CD14-positive monocyte (primary cell): ENCODE results near the gene SNAI3. TPM values are rescaled to one million over a fixed set of nuclear protein-coding genes. Genes with fewer than 3 reads are reported as not detected.
A peak's percentile ranks its signal among the peaks of the same experiment; 100 is the strongest.

Experiments
- DNase-seq, 3 donors: peaks; one replicate each; pipeline ENCODE4 v3.0.0-alpha.2; 2011 to 2022
- H2AFZ ChIP-seq: 2 replicates; pipeline ENCODE4 v1.6.0; 2012; ENCODE audit warnings: mild to moderate bottlenecking, low read depth, low read length, inconsistent platforms; ENCODE audit not compliant: insufficient read depth, poor library complexity, severe bottlenecking
- H3K27ac ChIP-seq, 2 donors: 1 replicate in 1 of 2; 2 replicates in 1 of 2; pipeline ENCODE4 v1.5.1; 2012 to 2013; ENCODE audit warnings: low read length in 2 of 2, control low read depth in 1 of 2, inconsistent platforms in 1 of 2, low read depth in 1 of 2, mild to moderate bottlenecking in 1 of 2
- H3K27me3 ChIP-seq, 2 donors: one replicate each; pipeline versions ENCODE4 v1.6.0 to v1.6.1; 2011 to 2013; ENCODE audit warnings: low read length in 2 of 2; ENCODE audit not compliant: control insufficient read depth in 2 of 2, insufficient read depth in 2 of 2
- H3K36me3 ChIP-seq, 2 donors: replicated peaks in 1 of 2; 1 replicate in 1 of 2; 2 replicates in 1 of 2; pipeline versions ENCODE4 v1.5.1 to v1.6.1; 2012 to 2013; ENCODE audit warnings: low read length in 2 of 2, control low read depth in 1 of 2, inconsistent platforms in 1 of 2, mild to moderate bottlenecking in 1 of 2; ENCODE audit not compliant: insufficient read depth in 2 of 2, control insufficient read depth in 1 of 2
- H3K4me1 ChIP-seq, 2 donors: 1 replicate in 1 of 2; 2 replicates in 1 of 2; pipeline versions ENCODE4 v1.5.1 to v1.6.1; 2012 to 2013; ENCODE audit warnings: low read length in 2 of 2, control low read depth in 1 of 2, inconsistent platforms in 1 of 2, mild to moderate bottlenecking in 1 of 2, moderate library complexity in 1 of 2; ENCODE audit not compliant: insufficient read depth in 2 of 2, control insufficient read depth in 1 of 2
- H3K4me2 ChIP-seq: replicated peaks from 2 replicates; pipeline ENCODE3; 2012; ENCODE audit warnings: low read length, moderate library complexity, mild to moderate bottlenecking; ENCODE audit not compliant: poor library complexity, severe bottlenecking; ENCODE audit errors: extremely low read depth
- H3K4me3 ChIP-seq, 3 experiments: fragments of 200-600 bp in 1 of 3; sonication (generic) in 1 of 3; replicated peaks in 1 of 3; 1 replicate in 2 of 3; 2 replicates in 1 of 3; pipeline ENCODE4 v1.5.1; 2011 to 2013; ENCODE audit warnings: low read length in 3 of 3, mild to moderate bottlenecking in 3 of 3, control low read depth in 2 of 3, low read depth in 2 of 3, inconsistent platforms in 1 of 3, moderate library complexity in 1 of 3
- H3K79me2 ChIP-seq: 2 replicates; pipeline ENCODE4 v1.6.0; 2012; ENCODE audit warnings: mild to moderate bottlenecking, control low read depth, inconsistent platforms, low read length, moderate library complexity; ENCODE audit not compliant: insufficient read depth
- H3K9ac ChIP-seq: 2 replicates; pipeline ENCODE4 v1.6.0; 2017; ENCODE audit warnings: low read length, mild to moderate bottlenecking; ENCODE audit not compliant: insufficient read depth, poor library complexity, severe bottlenecking
- H3K9me3 ChIP-seq, 2 donors: replicated peaks in 1 of 2; 1 replicate in 1 of 2; 2 replicates in 1 of 2; pipeline versions ENCODE4 v1.5.1 to v1.6.1; 2012 to 2013; ENCODE audit warnings: low read length in 2 of 2, control low read depth in 1 of 2; ENCODE audit not compliant: control insufficient read depth in 1 of 2, insufficient read depth in 1 of 2
- H4K20me1 ChIP-seq: 2 replicates; pipeline ENCODE4 v1.6.0; 2012; ENCODE audit warnings: mild to moderate bottlenecking, low read length, control low read depth, moderate library complexity; ENCODE audit not compliant: insufficient read depth
- H3K27ac Mint-ChIP-seq, 7 donors: one replicate each; pipeline ENCODE4 v1.8.0; 2020; ENCODE audit warnings: mild to moderate bottlenecking in 7 of 7, mixed read lengths in 7 of 7, moderate library complexity in 6 of 7, inconsistent platforms in 2 of 7
- H3K27me3 Mint-ChIP-seq, 3 donors: one replicate each; pipeline ENCODE4 v1.8.0; 2021 to 2022; ENCODE audit warnings: low read depth in 3 of 3, mild to moderate bottlenecking in 3 of 3, mixed read lengths in 3 of 3, moderate library complexity in 3 of 3, inconsistent platforms in 1 of 3
- H3K36me3 Mint-ChIP-seq, 2 donors: one replicate each; pipeline ENCODE4 v1.8.0; 2020; ENCODE audit warnings: mixed read lengths in 2 of 2, inconsistent platforms in 1 of 2, mild to moderate bottlenecking in 1 of 2
- H3K4me1 Mint-ChIP-seq: one replicate; pipeline ENCODE4 v1.8.0; 2020; ENCODE audit warnings: mild to moderate bottlenecking, mixed read lengths
- H3K4me3 Mint-ChIP-seq, 2 donors: one replicate each; pipeline ENCODE4 v1.8.0; 2020; ENCODE audit warnings: mild to moderate bottlenecking in 2 of 2, mixed read lengths in 2 of 2, moderate library complexity in 1 of 2
- H3K9me3 Mint-ChIP-seq, 7 donors: one replicate each; pipeline ENCODE4 v1.8.0; 2020 to 2022; ENCODE audit warnings: mixed read lengths in 7 of 7, mild to moderate bottlenecking in 6 of 7, moderate library complexity in 6 of 7, inconsistent platforms in 2 of 7
- CTCF ChIP-seq: fragments of 200-600 bp; IDR thresholded peaks from one replicate; pipeline ENCODE4 v1.8.0; 2022; ENCODE audit warnings: antibody characterized with exemption, mild to moderate bottlenecking
- WGBS: methylation state at CpG from one replicate; pipeline ENCODE4 v1.1.5; 2013; ENCODE audit warnings: missing lambda C conversion rate; ENCODE audit not compliant: insufficient coverage; 5-methylcytosine and 5-hydroxymethylcytosine counted together
- intact Hi-C, 2 donors: fragments of 100-400 bp; cut with micrococcal nuclease; formaldehyde crosslinking; loops; one replicate each; pipeline versions ENCODE4 v1.15.0 to v1.15.1; 2023
- polyA plus RNA-seq, 3 donors: library from polyadenylated mRNA; depleted of rRNA in 1 of 3; unstranded in 2 of 3; stranded (reverse) in 1 of 3; fragments of 300-500 nt in 2 of 3; fragments of >200 nt in 1 of 3; fragmentation: Illumina TruSeq in 2 of 3; gene quantifications; 1 replicate in 2 of 3; 2 replicates in 1 of 3; pipeline ENCODE4 v1.2.3, GENCODE V29; 2012 to 2021

The SNAI3 gene
- polyA plus RNA-seq, 3 donors = 4.2 to 6.4 (median 5.3) TPM

DNA sequence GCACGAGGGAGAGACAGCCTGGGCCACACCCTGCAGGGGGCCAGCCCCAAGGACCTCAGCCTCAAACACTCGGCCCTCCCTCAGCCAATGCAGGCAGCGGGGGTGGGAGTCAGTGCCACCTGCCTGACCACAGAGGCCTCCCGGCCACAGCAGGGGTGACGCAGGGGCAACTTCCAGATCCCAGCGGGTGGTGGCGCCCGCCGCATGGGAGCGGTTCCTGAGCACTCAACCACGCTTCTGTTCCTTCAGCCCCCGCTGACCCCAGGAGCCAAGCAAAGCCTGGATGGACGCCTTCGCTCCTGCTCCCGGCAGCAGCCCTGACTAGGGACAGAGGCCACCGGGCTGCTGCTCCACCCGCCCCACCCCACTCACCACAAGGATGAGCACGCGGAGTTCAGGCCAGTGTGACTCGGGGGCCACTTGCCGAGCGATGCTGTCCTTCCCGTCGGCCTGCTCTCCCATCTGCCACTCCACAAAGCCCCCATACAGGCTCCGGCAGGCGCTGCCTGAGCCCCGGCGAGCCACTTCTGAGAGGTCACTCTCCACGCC is 30.5 kb downstream of the SNAI3 start:
- peaks cover 12% of the 10 kb centered on the region for H3K4me1 Mint-ChIP-seq
- no peak overlapping the region for H3K4me3 Mint-ChIP-seq
- H3K9ac ChIP-seq = no peak overlapping the region

GRCh38 chr16:88655053-88655732 is 31.1 kb downstream of the SNAI3 start:
- Mint-ChIP-seq H3K36me3 (peaks cover 22 to 53% of the 10 kb centered on the region in 2 donors), H3K27me3 (peaks cover 0 to 5% (median 2%) of the 10 kb centered on the region in 3 donors), H3K27ac (peak overlapping the region in 2 of 7 donors; percentile 30 to 41), H3K4me1 (peaks cover 10% of the 10 kb centered on the region), H3K4me3 (no peak overlapping the region), H3K9me3 (no peaks in the 10 kb centered on the region)
- Histone ChIP-seq H3K79me2 (peaks cover 6% of the 10 kb centered on the region), H3K27me3 (no peaks in the 10 kb centered on the region), H3K4me1 (peaks cover 11 to 16% of the 10 kb centered on the region in 2 donors), H2AFZ (no peak overlapping the region), H3K9ac (no peak overlapping the region), H3K9me3 (no peaks in the 10 kb centered on the region), H3K27ac (no peak overlapping the region), H4K20me1 (peaks cover 6% of the 10 kb centered on the region), H3K4me3 (no peak overlapping the region), H3K36me3 (peaks cover 10 to 15% of the 10 kb centered on the region in 2 donors), H3K4me2 (no peak overlapping the region)
- intact Hi-C loops = no loop called here
- no peak for DNase-seq
- 97% methylated on average over 46 of the region's 50 CpGs for WGBS
- no peak for TF ChIP-seq CTCF

More for the DNA sequence above, 30.5 kb downstream of the SNAI3 start:
- intact Hi-C loops = no loop called here
- Histone ChIP-seq H3K27ac (no peak overlapping the region), H3K27me3 (no peaks in the 10 kb centered on the region), H4K20me1 (no peaks in the 10 kb centered on the region), H3K9me3 (no peaks in the 10 kb centered on the region), H2AFZ (no peak overlapping the region), H3K36me3 (peaks cover 10 to 15% of the 10 kb centered on the region in 2 donors), H3K4me3 (no peak overlapping the region), H3K4me1 (peaks cover 11 to 16% of the 10 kb centered on the region in 2 donors), H3K79me2 (peaks cover under 1% of the 10 kb centered on the region), H3K4me2 (no peak overlapping the region)
- peaks cover 22 to 55% of the 10 kb centered on the region in 2 donors for H3K36me3 Mint-ChIP-seq
- H3K9me3 Mint-ChIP-seq = no peaks in the 10 kb centered on the region
- TF ChIP-seq CTCF = no peak
- DNase-seq = no peak
- WGBS = 90% methylated on average over 29 of the region's 29 CpGs
- no peak overlapping the region for H3K27ac Mint-ChIP-seq
- H3K27me3 Mint-ChIP-seq = peaks cover 0 to 5% (median 2%) of the 10 kb centered on the region in 3 donors
